Epithelial cell of esophagus (primary cell): ENCODE measurements around the gene PPARA.

Source experiments
- DNase-seq: peaks from one replicate; pipeline ENCODE4 v3.0.0; 2010; ENCODE audit warnings: low read depth
- H3K4me3 ChIP-seq: 2 replicates; pipeline ENCODE4 v1.5.1; 2011; ENCODE audit warnings: mild to moderate bottlenecking, low read length, control low read depth
- CTCF ChIP-seq: IDR thresholded peaks from 2 replicates; pipeline ENCODE4 v1.5.1; 2011; ENCODE audit warnings: low read depth, mild to moderate bottlenecking, low read length, control low read depth, inconsistent platforms; ENCODE audit not compliant: insufficient read depth; ENCODE audit errors: missing control alignments

PPARA gene

DNA sequence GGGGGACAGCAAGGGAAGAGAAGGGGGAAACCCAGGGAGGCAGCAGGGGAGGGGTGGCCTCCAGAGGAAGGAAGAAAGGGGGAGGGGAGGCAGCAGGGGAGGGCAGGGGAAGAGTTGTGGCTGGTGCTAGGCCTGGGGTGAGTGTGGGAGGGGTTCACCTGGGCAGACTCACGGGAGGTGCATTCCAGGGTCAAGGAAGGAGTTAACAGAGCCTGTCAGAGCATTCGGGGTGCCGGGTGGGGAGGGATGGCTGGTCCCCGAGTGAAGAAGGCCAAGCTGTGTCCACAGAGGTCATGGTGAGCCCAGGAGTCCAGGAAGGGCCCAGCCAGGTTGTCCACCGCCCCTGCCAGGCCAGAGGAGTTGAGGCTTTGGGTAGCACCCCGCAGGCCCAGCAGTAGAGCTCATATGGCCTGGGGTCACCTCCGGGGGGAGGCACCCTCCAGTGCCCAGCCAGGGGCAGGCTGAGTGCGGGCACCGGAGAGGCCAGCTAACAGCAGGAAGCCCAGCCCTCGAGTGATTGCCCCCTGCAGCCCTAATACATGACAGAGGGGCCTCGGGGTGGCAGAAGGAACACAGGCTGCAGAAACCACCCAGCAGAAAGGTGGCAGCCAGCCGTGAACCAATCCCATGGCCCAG, 31.1 kb upstream of the PPARA start:
- no peak overlapping the region for H3K4me3 ChIP-seq
- DNase-seq: no peak
- no peak for TF ChIP-seq CTCF

- DNase-seq: no peak
- H3K4me3 ChIP-seq: no peak overlapping the region
- no peak for TF ChIP-seq CTCF
Observed at GRCh38 chr22:46119729-46120419, 30.5 kb upstream of the PPARA start.

GRCh38 chr22:46120420-46120737, 29.9 kb upstream of the PPARA start:
- H3K4me3 ChIP-seq: no peak overlapping the region
- DNase-seq: no peak
- TF ChIP-seq CTCF: no peak

DNA sequence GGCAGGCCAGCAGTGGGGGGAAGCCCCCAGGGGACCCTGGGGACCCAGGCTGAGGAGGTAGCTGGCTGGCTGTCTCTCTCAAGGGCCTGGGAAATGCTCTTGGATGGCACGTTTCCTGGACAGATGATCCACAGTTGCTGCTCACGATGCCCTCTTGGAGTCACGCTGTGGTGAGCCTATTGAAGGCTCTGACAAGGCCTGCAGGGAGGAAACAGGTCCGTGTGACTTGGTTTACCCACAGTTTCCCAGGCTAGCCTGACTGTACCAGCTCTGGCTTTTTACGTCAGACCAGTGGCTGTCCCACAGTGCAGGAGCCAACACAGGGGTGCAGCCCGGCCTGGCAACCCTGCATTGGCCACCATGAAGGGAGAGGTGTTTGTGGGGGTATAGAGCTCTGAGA, 29.2 kb upstream of the PPARA start:
- no peak overlapping the region for H3K4me3 ChIP-seq
- TF ChIP-seq CTCF: no peak
- no peak for DNase-seq

DNA sequence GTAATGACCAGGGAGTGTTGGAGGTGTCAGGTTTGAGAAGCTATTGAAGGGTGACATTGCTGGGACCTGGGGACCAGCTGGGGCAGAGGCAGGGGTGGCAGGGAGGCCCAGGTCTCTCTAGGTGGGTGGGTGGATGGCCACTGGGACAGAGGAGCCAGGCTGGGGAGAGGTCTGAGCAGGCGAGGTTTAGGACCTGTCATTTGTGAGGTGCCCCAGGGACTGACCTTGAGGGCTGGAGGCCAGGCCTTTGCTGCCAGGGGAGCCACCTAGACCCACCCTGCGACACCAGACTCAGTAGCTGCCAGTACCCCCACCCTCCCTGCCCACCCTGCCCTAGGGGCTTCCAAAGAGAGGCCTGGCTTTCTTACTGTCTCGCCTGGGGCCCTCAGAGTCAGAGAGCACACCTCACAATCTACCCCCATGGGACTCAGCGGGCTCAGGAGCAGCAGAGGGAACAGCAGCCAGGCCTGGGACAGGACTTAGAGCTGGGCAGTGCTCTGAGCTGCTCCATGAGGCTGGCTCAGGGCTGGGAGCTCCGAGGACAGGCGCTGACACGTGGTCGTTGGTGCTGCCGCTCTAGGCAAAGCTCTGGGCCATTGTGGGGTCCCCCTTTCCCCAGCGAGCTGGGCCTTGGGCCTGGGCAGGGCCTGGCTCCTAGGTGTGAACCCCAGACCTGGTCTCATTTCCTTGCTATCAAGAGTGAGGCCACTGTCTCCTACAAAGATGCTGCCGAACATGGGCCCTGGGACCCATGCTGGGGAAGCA, 28.6 kb upstream of the PPARA start:
- TF ChIP-seq CTCF: no peak
- no peak for DNase-seq
- H3K4me3 ChIP-seq: no peak overlapping the region

DNA sequence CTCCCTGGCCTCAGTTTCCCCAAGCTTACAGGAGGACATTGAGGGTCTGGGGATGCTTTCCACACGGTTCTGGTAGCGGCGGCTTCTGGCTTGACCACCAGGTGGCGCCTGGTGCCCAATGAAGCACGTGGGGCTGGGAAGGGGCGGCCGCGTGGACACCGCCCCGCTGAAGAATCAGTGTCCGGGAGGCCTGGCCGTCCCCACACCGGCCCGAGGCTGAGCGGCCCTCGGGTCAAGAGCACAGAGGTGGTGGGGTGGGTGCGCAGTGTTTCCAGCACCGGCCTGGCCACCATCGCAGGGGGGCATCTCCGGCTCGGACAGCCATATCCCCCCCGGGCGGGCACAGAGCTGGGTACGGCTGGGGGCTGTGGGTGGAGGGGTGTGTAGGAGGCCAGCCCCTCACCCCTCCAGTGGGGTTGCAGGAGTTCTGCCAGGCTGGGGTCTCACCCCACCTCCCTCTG, 27.8 kb upstream of the PPARA start:
- peak; percentile 57 for DNase-seq
- TF ChIP-seq CTCF: peak; percentile 85
- H3K4me3 ChIP-seq: no peak overlapping the region
